ENCODE measurements around the gene RIN2.

DNA sequence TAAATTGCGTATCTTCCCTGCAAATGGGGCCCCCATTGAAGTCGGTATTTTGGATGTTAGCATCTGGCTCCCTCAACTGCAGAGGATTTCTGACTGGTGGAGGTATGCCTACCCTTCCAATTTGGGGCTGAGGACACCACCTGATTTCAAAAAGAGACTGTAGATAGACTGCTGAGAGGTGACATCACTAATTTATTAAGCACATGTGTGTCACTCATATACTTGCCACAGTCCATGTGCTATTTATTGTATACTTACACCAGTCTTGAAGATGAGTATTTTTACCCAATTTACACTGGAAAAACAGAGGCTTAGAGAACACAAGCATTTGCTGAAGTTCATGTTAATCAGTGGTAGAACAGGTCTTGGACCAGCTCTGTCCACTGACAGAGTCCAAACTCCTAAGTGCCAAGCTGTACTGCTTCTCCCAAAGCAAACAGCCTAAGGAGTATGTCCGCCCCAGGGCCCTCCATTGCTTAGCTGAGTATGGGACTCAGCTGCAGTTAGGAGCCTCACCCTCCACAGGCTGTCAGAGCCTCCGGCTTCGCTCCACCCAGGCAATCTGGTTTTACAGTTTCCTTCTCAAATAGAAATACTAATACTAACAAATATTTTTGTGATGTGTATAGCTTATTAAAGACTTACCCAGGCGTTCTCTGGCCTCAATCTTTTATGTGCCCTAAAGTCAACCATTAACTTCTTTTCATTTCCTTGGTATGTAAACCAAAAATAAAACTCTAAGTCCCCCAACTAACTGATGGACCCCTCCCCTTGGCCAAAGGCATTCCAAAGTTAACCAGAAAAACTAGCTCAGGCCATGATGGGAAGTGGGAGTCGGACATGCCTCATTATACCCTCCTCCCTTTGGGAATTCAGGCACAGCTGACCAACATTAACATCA is 17.5 kb downstream of the RIN2 start:
- TF ChIP-seq, protein P1, sequence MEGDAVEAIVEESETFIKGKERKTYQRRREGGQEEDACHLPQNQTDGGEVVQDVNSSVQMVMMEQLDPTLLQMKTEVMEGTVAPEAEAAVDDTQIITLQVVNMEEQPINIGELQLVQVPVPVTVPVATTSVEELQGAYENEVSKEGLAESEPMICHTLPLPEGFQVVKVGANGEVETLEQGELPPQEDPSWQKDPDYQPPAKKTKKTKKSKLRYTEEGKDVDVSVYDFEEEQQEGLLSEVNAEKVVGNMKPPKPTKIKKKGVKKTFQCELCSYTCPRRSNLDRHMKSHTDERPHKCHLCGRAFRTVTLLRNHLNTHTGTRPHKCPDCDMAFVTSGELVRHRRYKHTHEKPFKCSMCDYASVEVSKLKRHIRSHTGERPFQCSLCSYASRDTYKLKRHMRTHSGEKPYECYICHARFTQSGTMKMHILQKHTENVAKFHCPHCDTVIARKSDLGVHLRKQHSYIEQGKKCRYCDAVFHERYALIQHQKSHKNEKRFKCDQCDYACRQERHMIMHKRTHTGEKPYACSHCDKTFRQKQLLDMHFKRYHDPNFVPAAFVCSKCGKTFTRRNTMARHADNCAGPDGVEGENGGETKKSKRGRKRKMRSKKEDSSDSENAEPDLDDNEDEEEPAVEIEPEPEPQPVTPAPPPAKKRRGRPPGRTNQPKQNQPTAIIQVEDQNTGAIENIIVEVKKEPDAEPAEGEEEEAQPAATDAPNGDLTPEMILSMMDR (IDR thresholded peaks at IDR 0.05; ENCODE audit: low read depth, low read length): no peak
- no peak for TF ChIP-seq EZH2phosphoT487 (IDR thresholded peaks at IDR 0.05; ENCODE audit: low read depth)

Measured in OCI-LY3 (cell line).